ENCODE results near the gene SF1.

DNA sequence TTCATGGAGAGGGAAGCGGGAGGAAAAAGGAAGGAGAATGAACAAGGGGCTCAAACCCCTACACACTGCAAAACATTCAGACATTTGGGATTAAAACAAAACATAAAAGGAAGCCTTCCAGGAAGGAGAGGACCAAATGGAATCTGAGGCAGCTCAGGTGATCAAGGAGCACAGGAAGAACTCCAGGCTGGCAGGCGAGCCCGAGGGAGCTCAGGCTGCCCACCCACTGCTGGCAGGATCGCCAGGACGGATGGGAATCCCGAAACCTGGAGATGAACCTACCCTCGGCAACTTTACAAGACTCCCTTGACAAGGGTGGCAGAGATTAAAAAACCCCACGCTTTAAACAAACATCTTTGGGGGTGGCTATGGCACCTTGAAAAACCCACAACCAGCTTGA lies 13.6 kb downstream of the SF1 start:
- TF ChIP-seq, protein P1, sequence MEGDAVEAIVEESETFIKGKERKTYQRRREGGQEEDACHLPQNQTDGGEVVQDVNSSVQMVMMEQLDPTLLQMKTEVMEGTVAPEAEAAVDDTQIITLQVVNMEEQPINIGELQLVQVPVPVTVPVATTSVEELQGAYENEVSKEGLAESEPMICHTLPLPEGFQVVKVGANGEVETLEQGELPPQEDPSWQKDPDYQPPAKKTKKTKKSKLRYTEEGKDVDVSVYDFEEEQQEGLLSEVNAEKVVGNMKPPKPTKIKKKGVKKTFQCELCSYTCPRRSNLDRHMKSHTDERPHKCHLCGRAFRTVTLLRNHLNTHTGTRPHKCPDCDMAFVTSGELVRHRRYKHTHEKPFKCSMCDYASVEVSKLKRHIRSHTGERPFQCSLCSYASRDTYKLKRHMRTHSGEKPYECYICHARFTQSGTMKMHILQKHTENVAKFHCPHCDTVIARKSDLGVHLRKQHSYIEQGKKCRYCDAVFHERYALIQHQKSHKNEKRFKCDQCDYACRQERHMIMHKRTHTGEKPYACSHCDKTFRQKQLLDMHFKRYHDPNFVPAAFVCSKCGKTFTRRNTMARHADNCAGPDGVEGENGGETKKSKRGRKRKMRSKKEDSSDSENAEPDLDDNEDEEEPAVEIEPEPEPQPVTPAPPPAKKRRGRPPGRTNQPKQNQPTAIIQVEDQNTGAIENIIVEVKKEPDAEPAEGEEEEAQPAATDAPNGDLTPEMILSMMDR (IDR thresholded peaks at IDR 0.05): no peak
- TF ChIP-seq, protein P2, sequence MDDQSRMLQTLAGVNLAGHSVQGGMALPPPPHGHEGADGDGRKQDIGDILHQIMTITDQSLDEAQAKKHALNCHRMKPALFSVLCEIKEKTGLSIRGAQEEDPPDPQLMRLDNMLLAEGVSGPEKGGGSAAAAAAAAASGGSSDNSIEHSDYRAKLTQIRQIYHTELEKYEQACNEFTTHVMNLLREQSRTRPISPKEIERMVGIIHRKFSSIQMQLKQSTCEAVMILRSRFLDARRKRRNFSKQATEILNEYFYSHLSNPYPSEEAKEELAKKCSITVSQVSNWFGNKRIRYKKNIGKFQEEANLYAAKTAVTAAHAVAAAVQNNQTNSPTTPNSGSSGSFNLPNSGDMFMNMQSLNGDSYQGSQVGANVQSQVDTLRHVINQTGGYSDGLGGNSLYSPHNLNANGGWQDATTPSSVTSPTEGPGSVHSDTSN (IDR thresholded peaks at IDR 0.05): no peak
- TF ChIP-seq TAF1 (IDR thresholded peaks at IDR 0.05; ENCODE audit: borderline replicate concordance, low read depth, low read length) (no peak), RFX5 (IDR thresholded peaks at IDR 0.05; ENCODE audit: low read length) (no peak), SIN3A (IDR thresholded peaks at IDR 0.05; ENCODE audit: borderline replicate concordance, low read depth, low read length) (no peak), FOXM1 (IDR thresholded peaks at IDR 0.05; ENCODE audit: low read depth) (no peak), MXI1 (IDR thresholded peaks at IDR 0.05; ENCODE audit: low read depth, low read length) (no peak)
- TF ChIP-seq, protein P3, sequence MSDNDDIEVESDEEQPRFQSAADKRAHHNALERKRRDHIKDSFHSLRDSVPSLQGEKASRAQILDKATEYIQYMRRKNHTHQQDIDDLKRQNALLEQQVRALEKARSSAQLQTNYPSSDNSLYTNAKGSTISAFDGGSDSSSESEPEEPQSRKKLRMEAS (IDR thresholded peaks at IDR 0.05; ENCODE audit: low read depth): no peak

Data from SK-N-SH (cell line).